ENCODE measurements around the gene SEMA6A.

The SEMA6A gene

DNA sequence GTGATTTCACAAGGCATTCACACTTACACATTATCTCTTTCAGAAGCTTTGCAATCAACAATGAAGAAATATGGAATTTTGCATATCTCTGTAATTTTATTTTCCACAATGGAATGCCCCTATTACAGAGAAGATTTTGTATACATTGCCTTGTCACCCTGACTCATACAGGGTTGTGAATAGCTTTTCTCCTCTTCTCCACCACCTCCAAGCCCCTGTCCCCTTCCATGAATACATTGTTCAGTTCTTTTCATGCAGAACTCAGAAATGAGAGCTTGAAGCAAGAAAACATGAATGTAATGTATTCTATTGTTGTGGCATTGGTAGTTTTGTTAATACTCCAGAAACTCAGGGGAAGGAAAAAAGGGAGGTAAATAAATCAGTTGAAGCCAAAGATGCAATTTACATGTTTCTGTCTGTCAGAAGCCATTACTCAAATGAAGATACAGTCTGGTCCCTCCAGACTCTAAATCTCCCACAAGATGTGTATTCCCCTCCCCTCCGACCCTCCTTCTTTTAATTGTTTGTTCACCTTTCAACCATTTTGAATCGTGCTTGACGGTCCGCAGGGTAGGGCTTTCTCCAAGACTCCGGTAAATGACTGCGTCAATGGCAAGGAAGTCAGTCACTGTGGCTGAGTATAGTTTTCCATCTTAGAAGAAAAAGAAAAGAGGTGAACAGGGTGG lies 86.1 kb downstream of the SEMA6A start:
- DNase-seq: no peak

DNA sequence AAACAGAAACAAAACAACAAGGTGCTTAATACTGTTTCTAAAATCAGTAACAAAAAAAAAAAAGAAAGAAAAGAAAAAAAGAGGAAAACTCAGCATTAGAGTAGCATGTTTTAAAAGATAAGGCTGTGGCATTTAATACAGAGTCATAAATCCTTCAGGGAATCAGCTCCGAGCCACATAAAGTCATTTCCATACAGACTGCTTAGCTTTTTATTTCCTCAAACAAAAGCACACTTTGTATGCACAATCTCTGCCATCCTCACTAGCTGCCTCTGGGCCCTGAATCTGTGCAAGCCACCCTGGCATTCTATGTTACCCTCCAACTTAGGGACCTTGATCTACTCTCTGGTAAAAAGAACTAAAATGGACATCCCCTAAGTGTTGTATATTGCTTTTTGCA lies 87.6 kb downstream of the SEMA6A start:
- no peak for DNase-seq

DNA sequence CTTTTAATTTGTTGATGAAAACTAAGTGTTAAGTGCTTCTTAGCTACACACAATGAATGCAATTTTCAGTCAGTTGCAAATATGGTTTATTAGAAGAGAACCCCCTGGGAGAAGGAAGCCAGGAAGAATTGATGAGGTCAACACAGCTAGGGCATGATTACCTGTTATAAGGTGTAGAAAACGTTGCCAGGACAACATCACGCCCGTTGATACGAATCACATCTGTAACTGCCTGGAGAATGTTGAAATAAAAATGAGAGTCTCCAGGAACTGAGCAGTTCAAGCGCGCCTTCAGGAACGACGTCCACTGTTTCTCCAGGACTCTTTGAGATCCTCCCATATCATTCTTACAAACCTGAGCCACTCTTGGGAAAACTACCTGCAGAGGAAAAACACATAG lies 88.0 kb downstream of the SEMA6A start:
- DNase-seq: no peak

DNA sequence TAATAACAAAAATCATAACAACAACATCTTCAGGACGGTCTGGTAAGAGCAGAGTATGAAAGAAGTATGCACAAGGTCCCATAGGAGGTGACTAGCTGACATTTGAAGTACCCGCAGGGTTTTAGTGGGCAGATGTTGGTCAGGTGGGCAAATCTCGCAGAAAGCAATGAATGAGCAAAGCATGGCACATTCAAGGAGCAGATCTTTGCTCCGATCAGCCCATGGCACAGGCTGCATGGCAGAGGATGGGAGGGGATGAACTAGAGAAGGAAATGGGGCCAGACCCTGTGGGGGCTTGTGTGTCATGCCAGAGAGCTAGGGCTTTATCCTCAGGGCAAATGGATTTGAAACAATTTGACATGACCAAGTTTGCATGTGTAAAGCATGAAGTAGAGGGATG lies 90.0 kb downstream of the SEMA6A start:
- no peak for DNase-seq

DNA sequence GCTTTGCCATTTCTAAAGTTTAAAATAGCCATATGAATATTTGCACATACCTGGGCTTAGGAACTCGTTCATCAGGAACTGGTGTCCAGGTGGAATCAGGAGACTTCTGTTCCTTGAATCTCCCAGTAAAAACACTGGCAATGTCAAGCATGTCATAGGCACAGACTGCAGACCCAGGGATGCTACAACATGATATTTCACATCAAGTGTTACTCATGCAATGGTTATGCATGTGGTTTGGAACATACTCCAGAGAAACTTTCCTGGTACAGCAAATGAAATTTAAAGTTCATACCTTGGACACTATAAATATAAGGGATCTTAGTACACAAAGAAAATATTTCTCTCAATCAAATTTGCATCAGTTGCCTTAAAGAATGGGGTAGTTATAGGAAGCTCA lies 92.2 kb downstream of the SEMA6A start:
- DNase-seq: no peak

DNA sequence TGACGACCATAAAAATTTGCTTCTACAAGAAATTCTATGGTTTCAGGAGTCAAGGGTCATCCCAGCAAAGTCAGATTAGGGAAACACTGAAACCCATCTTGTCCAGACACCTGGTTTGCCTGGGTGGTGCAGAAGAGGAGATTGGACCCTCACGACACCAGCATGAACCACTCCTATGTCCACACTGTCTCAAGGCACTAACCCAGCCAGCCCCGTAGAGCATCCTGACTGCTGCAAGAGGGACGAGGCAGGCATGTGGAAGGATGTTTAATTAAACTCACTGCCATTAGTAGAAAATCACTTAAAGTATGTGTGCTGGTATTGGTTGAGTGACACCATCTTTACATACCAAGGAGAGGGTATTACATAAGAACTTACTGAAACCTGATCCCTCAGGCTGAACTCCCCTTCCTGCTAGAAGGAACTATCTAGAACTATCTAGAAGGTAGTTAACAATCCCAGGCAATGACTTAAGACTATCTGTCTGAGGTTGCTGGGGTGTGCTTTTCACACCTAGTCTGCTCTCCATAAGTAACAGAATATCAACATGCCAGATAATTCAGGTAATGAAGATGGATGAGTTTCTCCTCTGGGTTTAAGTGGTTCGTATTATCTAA lies 93.6 kb downstream of the SEMA6A start:
- DNase-seq: no peak

DNA sequence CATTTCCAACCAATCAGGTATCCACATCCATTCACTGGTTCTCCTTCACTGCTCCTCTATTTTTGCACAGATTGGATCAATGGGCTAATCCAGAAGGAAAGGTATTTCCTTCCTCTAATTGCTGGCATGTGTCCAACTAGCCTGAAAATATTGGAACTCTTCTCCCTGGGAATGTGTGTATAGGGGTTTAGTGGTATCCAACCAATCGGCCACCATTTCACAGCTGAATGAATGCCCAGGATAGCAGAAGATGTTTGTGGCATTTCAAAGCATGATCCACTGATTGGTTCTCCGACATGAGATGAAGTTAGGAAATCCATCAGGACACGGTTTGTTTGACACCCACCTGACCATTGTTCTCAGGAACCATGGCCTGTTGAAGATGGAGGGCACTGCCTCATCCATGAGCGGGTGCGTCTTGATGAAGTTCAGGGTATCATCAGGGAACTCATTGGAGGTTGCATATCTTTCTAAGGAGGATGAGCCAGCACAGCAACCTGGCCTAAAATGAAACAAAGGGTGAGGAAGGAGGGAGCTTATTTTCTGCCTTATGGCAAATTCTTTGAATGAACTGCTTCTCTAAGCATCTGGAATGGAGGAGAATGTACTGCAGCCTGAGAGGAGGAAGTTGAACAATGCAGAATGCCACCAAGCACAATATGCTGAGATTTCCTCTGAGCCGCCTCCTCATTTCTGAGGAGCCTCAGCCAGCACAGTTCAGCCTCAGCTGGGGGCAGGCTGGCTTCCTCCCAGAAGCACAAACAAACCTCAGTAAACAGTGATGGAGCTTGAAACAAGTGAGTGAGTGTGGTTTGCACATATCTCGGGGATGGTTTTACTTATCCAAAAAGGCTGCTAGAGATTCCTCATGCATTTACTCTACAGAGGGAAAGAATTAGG lies 94.6 kb downstream of the SEMA6A start:
- no peak for DNase-seq

DNA sequence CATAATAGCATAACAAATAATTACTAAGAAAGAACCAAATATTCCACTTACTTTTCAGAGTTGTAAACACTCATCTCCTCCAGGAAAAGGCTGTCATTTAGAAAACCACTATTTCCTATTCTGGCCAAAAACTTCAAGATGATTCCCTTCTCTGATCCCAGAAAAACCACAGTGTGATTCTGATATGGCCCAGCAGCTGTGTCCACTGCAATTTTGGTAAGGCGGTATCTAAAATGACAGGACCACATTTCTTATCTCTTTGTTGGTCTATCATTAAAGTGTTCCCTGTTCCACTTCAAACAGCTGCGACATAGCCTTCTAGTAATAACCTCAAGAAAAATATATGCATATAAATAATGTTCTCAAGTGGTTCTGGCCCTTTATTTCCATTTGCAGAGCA lies 96.1 kb downstream of the SEMA6A start:
- no peak for DNase-seq

DNA sequence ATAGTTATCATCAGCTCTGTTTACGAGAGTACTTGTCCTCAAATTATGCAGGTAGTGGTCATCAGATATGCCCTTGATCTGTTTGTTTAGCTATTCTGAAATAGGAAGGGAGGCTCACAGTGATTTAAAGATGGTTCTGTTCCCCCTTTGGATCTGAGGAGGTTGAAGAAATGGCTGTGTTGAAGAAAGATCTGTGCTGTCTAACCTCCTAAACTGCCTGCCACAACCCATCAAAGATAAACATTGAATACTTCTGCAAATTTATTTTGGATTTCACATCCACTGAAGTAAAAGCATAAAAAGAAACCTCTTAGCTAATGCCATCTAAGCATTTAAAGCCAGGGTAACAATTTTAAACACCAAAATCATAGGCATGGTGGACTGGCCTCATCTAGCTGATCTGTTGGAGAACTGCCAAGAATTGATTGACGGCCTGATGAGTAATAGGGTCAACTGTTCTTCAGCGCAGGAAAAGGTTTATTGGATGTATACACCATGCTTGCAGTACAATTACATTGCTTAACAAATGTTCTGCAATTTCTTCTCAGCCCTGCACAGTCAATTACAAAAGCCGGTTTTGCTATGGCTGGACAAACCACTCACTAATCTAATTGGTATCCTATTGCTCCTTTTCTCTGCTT lies 97.6 kb downstream of the SEMA6A start:
- no peak for DNase-seq

DNA sequence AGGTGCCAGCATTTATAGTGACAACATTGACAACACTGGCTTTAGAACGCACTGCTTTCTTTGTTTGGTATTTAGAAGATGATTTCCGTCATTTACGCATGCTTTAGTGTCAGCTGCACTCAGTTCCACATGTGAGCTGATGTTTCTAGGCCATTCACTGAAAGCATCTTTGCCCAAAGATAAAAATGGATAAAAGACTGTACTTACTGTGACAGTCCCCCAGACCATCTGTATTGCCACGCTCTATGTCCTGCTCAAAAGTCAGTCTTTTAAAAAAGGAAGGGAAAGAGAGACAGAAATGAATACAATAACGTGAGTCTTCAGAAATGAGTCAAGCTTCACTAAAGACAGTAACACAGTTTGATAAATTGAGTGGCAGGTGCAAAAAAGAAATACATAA lies 99.3 kb downstream of the SEMA6A start:
- no peak for DNase-seq

DNA sequence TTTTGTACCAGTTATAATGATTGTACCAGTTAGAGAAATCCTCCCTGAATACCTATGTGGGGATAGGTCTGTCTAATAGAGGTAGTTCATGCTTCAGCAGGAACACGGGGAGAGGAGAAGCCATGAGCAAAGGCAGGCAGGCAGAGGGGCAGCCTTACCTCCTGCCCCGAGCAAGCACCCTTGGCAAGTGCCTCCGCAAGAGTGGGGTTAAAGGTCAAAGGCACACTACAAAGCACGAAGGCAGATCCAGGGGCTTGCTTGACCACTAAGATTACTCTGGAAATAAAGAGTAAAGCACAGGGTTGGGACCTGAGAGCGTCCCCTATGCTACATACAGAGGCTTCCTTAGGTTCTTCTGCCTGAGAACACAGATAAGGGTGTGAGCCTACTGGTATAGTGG lies 100.9 kb downstream of the SEMA6A start:
- DNase-seq: no peak

DNA sequence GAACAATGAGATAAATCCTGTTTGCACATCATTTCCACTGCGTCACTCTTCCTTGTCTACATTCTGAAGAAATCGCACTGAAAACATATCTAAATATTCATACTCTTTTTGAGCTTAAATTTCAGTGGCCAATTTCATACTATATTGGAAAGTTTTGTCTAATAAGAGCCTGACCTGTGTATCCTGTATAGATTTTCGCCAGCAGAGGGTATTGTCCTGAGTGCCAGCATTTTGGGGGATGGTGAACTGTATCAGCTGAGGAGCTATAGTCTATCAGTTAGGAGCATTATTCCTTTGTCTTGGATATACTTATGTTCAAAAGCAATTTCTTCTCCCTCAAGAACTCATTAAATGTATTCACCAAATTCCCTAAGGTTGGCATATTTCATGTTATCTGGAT lies 102.3 kb downstream of the SEMA6A start:
- no peak for DNase-seq

DNA sequence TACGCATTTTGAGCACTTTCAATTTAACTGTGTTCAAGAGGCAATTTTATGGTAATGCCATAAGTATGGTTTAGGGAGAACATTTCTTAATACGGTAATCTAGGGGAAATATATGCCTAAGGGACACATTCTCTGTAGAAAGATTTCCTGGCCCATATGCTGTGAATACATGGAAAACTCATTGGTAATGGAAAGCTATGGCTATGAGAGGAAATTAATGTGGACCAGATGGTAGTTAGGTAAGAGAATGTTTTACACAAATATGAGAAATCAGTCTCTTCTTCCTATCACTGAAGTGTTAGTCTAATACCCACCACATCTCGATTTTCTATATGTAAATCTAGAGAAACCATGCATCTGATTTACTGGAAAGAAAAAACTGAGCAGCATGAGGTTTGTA lies 105.0 kb downstream of the SEMA6A start:
- DNase-seq: no peak

DNA sequence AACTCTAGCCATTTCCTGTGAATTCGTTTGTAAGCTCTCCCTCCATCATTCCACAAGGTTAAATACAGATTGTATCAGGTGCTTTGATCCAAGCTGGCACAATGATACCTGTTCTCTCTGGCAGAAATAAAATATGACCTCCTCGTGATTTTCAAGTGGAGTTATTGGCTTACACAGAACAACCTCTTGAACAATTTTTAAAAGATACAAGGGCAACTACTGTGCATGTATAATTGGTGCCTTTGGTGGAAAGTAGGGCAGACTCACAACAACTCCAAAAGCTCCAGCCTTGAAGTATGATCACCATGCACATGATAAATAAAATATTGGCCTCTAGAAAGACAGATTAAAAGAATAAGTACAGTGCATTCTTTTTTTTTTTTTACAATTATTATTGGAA lies 106.0 kb downstream of the SEMA6A start:
- DNase-seq: no peak

DNA sequence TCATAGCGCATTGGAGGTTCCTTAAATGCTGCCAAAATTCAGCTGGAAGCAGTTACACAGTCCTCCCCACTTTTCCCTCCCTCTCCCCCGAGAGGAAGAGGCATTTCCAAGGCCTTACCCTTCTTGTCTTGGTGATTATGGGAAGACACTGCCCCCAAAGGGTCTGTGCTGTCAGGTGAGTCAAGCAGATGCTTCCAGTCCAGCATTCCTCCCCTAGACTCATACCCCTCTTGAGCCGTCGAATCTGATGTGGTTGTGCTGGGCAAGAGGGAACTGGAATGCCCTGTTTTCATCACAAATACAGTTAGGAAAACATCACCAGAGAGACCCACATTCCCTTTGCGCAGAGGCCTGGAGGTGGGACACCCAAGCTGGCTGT lies 107.2 kb downstream of the SEMA6A start:
- no peak for DNase-seq

DNA sequence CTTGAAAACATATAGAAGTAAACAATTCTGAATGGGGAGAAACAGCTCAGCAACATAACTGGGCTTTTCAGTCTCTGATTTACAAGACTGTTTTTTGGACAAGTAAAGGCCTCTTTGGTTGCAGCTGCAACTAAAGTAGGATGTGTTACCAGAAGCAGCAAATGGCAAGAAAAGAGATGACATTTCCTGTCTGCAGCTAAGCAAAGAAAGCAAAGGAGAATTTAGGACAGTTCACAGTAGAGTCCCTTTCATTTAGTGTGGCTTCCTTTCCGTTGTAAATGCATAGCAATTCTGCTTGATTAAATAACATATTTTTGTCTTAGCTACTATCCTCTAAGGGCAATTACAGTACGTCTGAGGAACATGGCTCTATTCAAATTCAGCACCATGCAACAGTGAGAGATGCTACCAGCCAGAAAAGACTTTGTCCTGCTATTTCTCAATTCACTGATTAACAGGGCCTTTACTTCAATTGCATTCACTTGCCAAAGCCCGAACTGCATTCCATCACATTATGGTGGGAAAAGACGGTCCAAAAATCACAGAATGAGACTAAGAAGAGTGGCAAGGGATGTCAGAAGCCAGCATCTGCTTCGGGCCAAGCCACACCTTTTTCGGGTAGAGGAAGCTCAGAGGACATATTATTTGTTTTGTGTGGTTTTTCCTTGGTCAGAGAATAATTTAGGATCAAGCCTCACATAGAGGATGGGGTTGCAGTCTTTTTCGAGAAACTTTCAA lies 107.7 kb downstream of the SEMA6A start:
- no peak for DNase-seq

DNA sequence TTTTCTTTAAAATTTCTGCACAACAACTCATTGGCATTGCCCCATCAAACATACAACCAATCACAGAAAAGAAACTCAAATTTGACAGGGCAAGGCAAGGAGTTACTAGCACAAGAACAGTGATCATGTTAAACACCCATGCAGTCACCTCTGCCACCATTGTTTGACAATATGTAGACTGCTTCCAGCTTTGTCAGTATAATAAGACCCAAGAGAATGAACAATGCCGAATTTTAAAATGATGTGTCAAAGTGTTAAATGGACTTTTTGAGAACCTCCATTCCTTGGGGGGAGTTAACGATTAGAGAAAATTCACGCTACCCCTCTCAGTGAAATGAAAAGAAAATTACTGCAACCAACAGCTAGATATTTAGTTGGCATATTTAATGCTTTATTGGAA lies 109.2 kb downstream of the SEMA6A start:
- no peak for DNase-seq

DNA sequence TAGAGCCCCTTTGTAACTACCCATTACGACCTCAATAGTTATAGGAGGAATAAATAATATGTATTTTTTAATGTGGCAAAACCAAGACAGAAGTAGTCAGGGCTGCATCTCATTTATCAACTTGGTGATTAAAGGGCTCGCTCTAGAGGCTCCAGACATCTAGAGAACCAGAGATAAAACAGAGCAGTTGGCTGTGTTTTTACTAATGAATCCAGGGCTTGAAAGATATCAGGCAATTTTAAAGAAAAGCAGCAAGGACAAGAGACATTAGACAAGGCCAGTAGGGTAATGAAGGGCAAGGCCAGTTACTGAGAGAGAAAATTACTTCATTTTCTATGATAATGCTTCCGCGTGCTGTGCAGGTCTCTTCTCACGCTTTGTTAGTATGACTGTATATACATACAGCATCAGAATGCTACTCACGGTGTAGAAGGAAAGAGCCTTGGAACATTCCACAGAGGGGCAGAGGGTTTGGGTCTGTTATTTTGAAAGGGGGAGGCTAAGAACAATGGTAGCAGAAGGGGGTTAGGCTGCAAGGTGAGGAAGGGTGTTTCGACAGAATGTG lies 110.4 kb downstream of the SEMA6A start:
- DNase-seq: no peak

DNA sequence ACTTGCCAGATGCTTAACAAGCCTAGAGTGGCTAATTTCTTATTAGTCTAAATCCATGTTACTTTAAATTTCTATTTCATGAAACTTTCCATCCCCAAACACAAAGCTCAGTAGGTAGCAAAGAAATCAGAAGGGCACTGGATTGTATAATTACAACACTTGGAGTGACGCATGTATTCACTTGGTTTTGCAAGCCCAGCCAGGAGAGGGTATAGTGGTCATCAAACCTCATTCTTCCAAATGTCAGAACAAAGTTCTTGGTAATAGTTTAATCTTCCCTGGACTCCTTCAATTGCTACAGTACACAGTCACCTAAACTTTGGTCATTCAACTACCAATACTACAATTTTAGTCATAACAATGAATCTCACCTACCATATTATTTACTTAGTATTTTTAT lies 112.1 kb downstream of the SEMA6A start:
- DNase-seq: no peak

DNA sequence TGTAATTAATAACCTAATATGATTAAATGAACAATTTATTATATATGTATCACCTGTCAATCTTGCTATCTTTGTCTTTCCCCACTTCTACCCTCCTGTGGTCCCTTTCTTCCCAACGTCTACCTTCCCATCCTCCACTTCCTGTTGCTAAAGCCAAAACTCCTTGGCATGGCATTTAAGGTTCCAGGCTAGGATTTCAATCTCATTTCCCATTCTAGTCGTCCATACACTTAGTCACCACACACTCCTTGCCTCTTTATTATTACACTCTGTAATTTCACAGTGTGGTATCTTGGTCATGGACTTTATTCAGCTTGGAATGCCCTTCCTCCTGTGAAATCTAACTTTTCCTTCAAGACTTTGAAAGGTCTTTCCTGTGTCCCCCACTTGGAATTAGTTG lies 115.3 kb downstream of the SEMA6A start:
- DNase-seq: no peak

DNA sequence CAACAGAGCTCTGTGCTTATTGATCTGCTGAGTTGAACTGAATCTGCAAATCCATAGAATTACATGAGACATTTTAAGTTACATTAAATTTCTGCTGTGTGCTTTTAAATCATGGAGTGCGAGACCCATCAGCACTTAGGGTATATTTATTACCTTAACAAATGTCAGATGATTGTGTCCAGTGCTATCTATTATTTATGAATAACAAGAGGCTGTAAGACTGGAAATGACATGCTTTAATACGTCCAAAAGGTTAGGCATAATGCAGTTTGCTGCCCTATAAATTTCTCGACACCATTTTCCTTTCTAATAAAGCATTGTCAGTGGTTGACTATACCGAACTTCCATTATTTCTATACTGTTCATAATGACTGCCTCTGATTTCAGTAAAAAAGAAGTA lies 117.6 kb downstream of the SEMA6A start:
- no peak for DNase-seq

DNA sequence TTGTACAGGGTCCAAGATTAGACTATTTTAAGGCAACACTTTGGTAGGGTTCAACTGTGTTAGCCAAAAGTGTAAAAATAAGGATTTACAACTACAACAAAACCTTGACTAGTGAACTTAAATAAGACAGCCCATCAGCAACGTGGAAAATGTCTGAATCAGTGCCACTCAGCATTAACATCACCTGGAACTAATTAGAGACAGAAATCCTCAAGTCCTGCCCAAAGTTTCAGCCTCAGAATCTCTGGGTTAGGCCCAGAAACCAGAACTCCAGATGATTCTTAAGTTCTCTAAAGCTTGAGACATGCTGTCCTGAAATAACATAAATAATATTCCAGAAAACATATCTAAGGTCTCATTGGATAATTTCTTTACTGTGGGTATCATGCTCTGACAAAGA lies 118.6 kb downstream of the SEMA6A start:
- DNase-seq: no peak

DNA sequence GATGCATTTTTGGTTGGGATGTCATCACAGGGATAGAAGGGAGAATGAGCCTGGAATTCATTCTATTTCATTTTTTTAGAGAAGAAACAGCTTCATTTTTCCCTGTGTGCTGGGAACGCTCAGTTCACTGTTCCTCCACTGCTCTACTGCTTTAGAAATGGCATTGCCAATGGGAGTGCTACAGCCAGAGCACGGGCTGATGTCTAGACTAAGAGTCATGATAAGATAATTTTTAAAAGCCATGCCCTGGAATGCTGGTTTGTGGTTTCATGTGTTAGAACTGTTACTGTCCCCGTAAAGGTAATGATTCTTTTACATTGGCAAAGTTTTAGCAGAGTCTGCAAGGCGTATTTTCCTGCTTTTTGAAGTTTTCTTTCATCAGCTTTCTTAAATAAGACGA lies 119.6 kb downstream of the SEMA6A start:
- DNase-seq: no peak

Data from 8988T (cell line).